GM21737 (cell line): ENCODE results near the gene ST13.
"Not testable (repeated sequence)": the region's sequence is repeated elsewhere in the genome, so short reads cannot be mapped to it uniquely, and the experiment has no call there.

ENCODE experiments used
- ATAC-seq: cut with Tn5 transposase; IDR thresholded peaks from one replicate; pipeline ENCODE4 v1.9.1; 2021; ENCODE audit warnings: mild to moderate bottlenecking, moderate library complexity; ENCODE audit not compliant: unreplicated experiment

The ST13 gene

DNA sequence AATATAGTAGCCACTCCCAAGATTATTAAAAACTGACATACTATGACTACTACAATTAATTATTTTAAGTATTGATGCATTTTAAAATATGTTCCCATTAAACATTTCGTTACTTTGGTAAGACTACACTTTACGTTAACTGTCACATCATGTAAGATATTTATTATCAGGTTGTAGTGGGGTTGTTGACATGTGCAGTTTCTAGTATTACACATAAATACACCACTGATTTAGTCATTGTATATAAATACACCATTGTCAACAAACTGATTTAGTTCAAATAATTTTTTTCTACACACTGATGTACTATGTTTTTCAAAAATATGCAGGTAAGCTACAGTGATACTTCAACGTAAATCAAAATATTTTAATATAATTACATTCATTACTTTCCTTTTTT is 11.5 kb downstream of the ST13 start:
- ATAC-seq: no peak

DNA sequence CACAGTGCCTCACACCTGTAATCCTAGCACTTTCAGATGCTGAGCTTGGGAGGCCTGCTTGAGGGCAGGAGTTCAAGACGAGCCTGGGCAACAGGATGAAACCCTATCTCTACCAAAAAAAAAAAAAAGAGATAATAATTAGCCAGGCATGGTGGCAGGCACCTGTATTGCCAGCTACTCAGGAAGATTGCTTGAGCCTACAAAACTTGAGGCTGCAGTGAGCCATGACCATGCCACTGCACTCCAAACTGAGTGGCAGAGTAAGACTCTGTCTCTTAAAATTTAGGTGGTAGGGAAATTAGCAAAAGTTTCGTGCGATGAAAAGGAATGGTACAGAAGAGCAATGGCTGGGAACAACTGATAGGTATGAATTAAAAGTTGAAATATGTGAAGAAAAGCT is 18.0 kb downstream of the ST13 start:
- no peak for ATAC-seq

DNA sequence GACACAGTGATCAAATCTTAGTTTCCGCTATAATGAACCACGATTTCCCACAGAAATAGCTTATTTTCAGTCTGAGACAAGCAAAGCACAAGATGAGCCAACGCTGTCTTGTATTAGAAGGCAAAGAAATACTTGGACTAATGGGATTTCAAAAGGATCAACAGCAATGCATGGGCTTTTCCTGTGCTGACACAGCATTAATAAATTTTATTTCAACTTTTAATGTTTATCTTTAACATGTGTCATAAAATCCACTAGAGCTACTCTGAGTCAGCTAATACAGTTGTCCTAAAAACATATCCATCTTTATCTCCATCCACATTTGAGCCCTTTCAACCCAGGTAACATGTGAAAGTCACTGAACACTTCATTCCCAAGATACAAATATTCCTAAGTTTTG is 21.8 kb downstream of the ST13 start:
- no peak for ATAC-seq

DNA sequence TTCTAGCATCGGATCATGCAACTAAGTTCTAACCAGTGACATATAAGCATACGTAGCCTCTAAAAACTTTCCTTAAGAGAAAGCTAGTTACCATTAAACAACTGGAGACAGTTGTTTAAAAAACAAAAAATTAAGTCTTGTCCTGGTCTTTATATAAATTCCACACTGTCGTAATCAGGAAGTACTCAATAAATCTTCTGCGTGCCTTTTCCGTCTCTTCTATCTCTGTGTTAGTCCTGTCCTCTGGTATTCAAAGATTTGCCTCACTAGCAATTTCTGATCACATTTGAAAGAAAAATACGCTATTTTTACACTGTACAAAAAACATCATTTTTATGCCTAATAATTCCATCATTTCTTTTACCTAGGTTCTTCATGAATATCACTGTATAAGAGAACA is 27.3 kb downstream of the ST13 start:
- ATAC-seq: no peak

DNA sequence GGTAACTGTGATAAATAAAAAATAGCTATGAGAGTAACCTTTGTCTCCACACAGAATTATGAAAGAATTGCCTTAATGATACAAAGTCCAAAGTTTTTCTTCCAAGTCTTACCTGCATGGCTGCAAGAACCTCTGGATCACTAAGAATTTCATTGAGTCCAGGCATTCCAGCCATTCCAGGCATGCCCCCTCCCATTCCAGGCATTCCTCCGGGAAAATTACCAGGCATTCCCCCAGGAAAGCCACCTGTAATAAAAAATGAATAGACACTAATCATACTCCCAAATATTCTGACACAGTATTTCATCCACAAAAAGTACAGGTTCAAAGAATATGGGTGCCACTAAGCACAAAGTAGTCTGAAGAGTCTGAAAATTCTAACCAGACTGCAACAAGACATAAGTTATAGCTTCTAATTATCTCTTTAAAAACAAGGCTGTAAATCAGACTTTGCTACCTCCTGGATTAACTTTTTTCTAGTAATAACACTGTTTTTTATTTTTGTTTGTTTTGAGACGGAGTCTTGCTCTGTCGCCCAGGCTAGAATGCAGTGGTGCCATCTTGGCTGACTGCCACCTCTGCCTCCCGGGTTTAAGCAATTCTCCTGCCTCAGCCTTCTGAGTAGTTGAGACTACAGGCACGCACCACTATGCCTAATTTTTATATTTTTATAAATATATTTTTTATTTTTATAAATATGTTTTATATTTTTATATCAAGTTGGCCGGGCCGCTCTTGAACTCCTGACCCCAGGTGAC is 29.3 kb downstream of the ST13 start:
- ATAC-seq: no peak

DNA sequence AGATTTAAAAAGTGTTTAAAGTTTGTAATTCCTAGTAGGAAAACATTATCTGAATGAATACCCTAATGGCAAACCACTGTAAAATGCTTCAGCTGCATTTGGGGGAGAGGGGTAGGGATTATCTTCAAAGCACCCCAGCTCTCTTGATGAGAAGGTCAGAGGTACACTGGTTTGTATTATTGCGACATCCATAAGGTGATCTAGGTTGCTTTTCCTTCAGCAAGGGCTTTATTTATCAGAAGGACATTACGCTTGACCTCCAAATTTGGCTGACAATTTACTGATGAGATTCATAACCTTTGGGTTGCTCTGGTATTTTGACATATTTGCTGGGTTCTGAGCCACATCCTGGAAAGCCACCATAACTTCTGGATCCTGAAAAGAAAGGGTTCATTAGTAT is 30.1 kb downstream of the ST13 start:
- ATAC-seq: not testable (repeated sequence)

DNA sequence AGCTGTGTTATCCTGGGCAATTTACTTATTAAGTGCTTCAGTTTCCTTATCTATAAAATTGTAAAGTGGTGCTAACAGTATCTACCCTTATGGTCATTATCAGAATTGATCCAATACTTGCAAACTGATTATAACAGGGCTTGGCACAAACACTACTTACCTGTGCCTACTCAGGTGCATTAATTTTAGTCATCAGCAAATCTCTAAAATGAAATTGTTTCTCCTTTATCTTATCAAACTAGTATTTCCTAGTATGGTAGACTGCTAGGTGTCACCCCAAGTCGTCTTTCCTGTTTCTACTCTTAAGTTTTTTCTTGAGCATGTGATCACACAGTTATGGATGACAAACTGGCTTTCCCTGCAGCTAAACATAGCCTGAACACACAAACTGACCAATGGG is 33.0 kb downstream of the ST13 start:
- ATAC-seq: no peak

DNA sequence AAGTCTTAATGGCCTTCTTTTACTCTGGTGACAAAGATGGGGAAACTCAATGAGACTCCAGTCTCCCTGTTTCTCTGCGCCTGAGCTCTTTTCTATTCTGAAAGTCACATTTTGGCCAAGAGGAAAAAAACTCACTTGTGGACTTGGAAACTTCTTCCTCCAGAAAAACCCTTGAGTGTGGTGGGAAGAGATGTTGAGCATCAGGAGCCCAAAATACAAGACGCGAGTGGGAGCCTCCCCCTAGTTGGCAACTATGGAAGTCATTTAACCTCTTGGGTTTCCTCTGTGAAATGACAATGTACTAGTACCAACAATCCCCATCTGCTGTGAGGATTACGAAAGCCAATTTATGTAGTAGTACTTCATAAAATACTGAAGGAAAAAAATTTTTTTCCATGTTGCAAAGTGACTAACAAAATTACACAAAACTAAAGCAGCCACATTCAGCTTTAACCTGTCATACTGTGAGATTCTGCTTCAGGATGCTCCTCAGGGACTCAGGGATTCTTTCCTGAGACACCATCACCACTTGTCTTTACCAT is 36.8 kb downstream of the ST13 start:
- no peak for ATAC-seq

DNA sequence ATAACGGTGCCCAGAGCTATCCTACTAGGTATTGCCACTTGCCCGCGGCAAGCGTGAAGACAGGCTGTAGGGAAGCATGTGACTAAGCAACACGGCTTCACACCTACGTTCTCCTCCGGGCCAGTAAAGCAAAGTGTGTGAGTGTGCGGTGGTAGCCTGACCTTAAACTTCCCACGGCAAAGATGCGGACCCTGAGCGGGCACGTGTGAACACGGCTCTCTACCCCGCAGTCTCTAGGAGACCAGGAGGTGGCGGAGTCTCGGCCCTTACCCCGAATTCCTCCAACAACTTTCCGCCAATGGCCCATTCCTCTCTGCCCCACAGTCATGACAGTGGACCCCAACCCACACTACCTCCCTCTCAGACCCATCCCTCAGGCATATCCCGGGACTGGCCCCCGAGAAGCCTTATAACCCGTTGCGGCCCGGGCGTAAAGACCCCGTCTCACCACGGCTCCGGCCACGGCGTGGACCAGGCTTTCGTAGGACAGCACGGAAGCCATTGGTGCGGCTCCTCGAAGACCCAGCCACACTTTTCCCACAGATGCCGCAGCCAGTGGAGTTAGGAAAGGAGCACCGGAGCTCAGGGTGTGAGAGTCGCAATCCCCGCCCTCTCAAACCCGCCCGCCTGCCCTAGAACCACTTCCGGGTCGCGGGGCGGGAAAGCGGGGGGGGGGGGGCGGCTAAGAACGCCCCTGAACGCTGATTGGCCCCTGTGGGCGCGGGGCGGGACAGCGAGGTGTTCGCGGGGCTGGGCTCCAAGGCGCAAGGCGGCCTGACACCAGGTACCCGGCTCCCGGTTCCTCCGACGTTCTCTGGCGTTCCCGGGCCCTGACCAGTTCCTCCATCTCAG is 37.5 kb downstream of the ST13 start, which contains the start of gene SLC25A17:
TSS of gene SLC25A17 (minus strand) at position 600 of the 852 bp plus-strand sequence. CDS start at position 502, 98 bp downstream.
- peak; percentile 80 for ATAC-seq

DNA sequence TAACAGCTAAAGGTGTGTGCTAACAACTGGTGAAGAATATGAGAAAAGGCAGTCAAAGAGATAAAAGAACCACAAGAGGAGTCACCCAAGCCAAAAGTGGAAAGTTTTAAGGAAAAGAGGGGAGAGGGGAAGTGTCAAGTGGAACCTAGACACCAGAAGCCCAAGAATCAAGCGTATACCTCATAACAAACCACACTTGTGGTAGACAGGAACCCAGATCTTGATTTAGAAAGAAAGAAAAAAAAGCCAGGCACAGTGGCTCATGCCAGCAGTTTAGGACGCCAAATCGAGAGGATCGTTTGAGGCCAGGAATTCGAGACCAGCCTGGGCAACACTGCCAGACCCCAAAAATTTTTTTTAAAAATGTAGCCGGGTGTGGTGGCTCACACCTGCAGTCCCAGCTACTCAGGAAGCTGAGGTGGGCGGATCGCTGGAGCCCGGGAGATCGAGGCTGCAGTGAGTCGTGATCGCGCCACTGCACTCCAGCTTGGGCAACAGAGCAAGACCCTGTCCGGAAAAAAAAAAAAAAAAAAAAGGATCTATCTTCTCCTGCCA is 38.2 kb downstream of the ST13 start:
- ATAC-seq: no peak

DNA sequence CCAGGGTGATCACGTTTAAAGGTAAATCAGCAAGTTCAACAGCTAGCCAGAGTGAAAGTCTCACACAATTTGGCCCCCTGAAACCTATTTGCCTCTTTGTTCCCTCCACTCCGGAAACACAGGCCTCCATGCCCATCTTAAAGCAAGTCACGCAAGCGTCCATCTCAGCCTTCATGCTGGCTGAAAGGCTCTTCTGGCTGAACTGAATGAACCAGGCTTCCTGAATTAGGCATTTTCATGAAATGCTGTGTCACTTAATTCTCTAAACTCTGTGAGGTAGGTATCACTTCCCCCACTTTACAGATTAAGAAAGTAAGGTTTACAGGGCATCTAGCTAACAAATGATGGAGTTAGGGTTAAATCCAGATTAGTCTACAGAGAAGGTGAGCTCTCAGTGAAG is 38.7 kb downstream of the ST13 start:
- ATAC-seq: no peak

DNA sequence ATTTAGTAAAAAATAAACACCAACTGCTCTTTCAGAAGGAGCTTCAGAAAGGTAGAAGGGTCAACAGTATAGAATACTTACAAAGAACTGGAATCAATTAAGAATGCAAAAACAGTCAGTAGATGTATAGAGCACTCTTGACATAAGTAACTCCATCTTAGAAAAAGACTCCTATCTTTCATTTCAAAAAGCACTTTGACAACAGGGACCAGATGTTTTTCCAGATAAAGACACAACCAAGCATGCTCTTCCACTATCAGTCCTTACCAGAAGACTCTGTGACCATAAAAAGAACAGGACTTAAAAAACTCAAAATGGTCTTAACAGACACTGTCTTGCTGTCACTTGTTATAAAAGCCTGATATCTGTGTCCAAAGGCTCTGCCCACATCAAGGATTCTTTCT is 42.5 kb downstream of the ST13 start:
- ATAC-seq: no peak

DNA sequence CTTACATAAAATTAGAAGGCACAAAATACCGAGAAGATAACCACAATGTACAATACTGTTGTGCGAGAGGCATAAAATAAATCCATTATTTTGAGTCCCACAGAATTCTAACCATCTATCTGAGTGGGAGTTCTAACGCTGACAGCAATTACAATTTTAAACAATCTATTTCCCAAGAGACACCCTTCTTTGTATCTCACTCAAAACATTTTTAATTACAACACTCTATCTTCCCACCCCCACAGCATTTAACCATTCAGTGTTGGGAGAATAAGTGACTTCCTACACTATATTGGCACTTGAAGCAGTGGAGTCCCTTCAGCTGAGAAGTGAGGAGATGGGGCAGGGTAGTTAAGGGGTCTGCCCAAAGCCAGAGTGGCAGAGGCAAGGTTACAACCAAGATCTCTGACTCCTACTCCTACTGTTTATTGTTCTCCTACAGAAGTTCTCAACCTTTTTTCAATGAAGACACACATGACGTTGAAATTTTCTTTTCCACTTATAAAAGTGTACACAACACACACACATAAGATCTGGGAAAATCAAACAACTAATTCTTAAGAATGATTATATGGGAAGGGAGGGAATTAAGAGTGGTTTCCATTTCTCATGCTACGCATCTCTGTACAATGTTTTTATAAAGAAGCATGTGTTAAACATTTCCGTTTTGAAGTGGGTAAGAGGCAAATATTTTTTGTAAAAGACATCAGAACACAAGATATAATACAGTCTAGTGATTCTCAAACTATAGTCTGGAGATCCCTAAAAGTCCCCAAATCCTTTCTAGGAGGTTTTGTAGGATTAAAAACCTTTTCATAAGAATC is 48.2 kb downstream of the ST13 start:
- no peak for ATAC-seq

DNA sequence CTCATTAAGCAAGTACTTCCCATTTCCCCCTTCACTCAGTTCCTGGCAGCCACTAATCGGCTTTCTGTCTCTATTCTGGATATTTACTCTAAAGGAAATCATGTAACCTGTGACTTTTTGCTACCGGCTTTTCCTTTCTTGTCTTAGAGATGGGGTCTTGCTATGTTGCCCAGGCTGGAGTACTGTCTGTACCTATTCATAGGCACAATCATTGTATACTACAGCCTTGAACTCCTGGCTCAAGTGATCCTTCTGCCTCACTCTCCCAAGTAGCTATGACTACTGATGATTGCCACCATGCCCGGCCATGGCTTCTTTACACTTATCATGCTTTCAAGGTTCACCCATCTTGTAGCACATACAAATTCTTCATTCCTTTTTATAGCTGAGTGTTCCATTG is 49.7 kb downstream of the ST13 start:
- ATAC-seq: no peak

DNA sequence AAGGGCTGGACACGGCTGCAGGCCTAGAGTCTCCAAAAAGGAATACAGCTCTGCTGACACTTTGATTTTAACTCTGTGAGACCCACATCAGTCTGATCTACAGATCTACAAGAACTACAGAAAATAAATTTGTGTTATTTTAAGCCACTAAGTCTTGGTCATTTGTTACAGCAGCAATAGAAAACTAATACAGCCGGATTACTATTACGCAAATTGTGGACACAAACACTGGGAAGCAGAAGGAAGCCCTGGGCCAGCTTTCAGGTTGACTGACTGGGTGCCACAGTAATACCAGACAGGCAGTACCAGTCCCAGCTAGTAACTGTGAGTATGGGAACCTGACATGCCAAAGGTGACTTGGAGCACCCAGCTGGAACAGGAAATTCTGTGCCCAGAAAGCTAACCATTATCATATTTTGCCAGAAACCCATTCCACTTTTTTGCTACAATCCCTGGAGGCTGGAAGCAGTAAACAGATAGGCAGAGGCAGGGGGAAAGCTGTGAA is 50.7 kb downstream of the ST13 start:
- ATAC-seq: no peak

DNA sequence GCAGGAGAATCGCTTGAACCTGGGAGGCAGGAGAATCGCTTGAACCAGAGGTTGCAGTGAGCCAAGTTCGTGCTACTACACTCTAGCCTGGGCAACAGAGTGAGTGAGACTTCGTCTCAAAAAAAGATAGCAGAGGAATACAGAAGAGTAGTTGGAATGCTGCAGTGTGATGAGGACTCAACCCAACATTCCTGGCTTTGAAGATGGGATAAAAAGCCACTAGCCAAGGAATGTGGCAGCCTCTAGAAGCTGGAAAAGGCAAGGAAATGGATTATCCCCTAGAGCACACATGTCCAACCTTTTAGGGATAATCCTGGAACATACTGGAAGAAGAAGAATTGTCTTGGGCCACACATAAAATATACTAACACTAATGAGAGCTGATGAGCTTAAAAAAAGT is 51.2 kb downstream of the ST13 start:
- ATAC-seq: no peak

DNA sequence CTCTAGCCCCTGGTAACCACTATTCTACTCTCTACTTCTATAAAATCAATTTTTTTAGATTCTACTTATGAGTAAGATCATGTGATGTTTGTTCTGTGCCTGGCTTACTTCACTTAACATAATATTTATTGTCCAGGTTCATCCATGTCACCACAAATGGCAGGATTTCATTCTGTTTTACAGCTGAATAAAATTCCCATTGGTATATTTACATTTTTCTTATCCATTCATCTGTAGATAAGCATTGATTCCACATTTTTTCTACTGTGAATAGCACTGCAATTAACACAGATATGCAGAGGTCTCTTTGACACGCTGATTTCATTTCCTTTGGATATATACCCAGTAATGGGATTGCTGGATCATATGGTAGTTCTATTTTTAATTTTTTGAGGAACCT is 53.1 kb downstream of the ST13 start:
- ATAC-seq: no peak

DNA sequence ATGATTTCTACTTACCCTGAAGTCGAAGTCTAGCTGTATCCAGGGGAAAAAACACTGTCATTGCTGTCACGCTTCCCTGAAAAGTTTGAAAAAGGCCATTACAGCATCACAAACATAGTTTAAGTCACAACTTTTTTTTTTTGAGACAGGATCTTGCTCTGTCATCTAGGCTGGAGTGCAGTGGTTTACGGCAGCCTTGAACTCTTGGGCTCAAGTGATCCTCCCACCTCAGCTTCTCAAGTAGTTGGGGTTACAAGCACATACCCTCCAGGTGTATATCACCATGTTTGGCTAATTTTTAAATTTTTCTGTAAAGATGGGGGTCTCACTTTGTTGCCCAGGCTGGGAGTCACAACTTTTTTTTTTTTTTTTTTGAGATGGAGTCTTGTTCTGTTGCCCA is 57.4 kb downstream of the ST13 start:
- no peak for ATAC-seq

DNA sequence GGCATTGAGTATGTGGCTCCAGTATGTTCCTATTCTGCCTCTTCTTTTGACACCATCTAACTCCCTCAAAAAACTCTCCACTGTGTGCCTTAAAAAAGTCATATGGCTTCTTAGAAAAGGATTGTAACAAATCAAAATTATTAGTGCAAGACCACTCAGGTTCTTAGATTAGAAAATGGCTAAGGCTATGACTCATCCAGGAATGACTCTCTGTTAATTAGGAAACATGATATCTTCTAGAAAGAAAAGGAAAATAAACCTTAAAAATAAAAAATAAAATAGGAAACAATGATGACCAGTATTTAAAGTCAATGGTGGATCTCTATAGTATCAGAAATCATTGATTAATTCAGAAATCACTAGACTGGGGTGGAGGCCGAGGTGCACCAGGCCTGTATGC is 59.0 kb downstream of the ST13 start:
- no peak for ATAC-seq

DNA sequence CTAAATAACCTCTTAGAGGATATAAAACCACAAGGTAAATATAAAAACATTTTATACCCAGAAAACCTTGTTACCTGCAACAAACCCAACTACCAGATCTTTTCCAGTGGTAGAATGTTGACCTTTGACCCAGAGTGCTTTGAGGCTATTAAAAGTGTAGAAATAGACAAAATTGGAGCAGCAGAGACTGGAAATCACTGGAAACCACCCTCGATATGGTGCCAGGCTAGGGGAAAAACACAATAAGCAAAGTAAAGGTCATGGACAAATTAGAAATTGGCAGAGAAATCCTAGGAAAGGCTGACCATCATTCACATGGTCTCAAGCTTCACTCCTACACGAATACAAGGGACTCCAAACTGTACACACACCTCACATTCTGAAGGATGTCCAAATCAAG is 64.0 kb downstream of the ST13 start:
- no peak for ATAC-seq

DNA sequence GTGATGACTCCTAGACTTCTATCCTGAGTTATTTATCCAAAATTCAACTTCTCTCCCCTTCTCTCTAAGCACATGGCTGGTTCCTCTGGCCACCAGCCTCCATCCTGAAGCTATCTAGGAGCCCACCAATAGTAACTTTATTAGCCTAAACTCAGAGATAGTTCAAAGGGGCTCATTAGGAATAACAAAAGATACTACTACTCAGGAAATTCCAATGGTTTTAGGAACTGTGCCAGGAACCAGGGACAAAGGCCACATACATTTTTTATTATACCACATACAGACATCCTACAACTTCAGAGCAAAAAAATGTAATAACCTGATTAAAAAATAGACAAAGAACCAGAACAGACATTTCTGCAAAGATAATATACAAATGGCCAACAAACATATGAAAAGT is 65.2 kb downstream of the ST13 start:
- no peak for ATAC-seq
